Effector memory CD8-positive, alpha-beta T cell (primary cell): ENCODE data around the gene FASN.

Experiments used
- ATAC-seq: fragments of 150-1000 bp; cut with Tn5 transposase; replicated peaks from 2 replicates; pipeline ENCODE4 v1.10.0; 2021; ENCODE audit warnings: mild to moderate bottlenecking, moderate library complexity
- DNase-seq, 3 experiments: peaks; one replicate each; pipeline ENCODE4 v3.0.0; 2021
- H3K27ac Mint-ChIP-seq, 2 donors: one replicate each; pipeline ENCODE4 v1.8.0; 2022; ENCODE audit warnings: mild to moderate bottlenecking in 2 of 2, mixed read lengths in 2 of 2, moderate library complexity in 2 of 2
- H3K27me3 Mint-ChIP-seq, 2 donors: one replicate each; pipeline ENCODE4 v1.8.0; 2022; ENCODE audit warnings: mixed read lengths in 2 of 2
- H3K36me3 Mint-ChIP-seq: one replicate; pipeline ENCODE4 v1.8.0; 2022; ENCODE audit warnings: mild to moderate bottlenecking, moderate library complexity, mixed read lengths; ENCODE audit not compliant: insufficient read depth
- H3K4me1 Mint-ChIP-seq, 2 donors: one replicate each; pipeline ENCODE4 v1.8.0; 2022; ENCODE audit warnings: low read depth in 2 of 2, mixed read lengths in 2 of 2
- H3K4me3 Mint-ChIP-seq, 2 donors: one replicate each; pipeline ENCODE4 v1.8.0; 2022; ENCODE audit warnings: mild to moderate bottlenecking in 2 of 2, mixed read lengths in 2 of 2, moderate library complexity in 2 of 2
- H3K9me3 Mint-ChIP-seq, 2 donors: one replicate each; pipeline ENCODE4 v1.8.0; 2022; ENCODE audit warnings: mixed read lengths in 2 of 2

Gene FASN

GRCh38 chr17:82092995-82093751 is 4.9 kb downstream of the FASN start:
- Mint-ChIP-seq H3K4me3 (no peak overlapping the region), H3K36me3 (peaks cover 31% of the 10 kb centered on the region), H3K9me3 (no peaks in the 10 kb centered on the region), H3K27me3 (no peaks in the 10 kb centered on the region), H3K27ac (no peak overlapping the region), H3K4me1 (peaks cover 0 to 4% of the 10 kb centered on the region in 2 donors)
- ATAC-seq (no peak), DNase-seq (no peak)

- Mint-ChIP-seq H3K27me3 (no peaks in the 10 kb centered on the region), H3K4me1 (peaks cover 0 to 4% of the 10 kb centered on the region in 2 donors), H3K27ac (no peak overlapping the region), H3K4me3 (no peak overlapping the region), H3K36me3 (peaks cover 33% of the 10 kb centered on the region), H3K9me3 (no peaks in the 10 kb centered on the region)
- ATAC-seq (no peak), DNase-seq (no peak)
Measured at GRCh38 chr17:82092628-82092994, 5.4 kb downstream of the FASN start.

- Mint-ChIP-seq H3K9me3 (no peaks in the 10 kb centered on the region), H3K4me3 (no peak overlapping the region), H3K4me1 (peaks cover 0 to 4% of the 10 kb centered on the region in 2 donors), H3K27ac (no peak overlapping the region), H3K27me3 (no peaks in the 10 kb centered on the region), H3K36me3 (peaks cover 33% of the 10 kb centered on the region)
- DNase-seq (no peak), ATAC-seq (no peak)
Measured at GRCh38 chr17:82092094-82092586, 5.9 kb downstream of the FASN start.

- Mint-ChIP-seq H3K4me1 (peaks cover 0 to 4% of the 10 kb centered on the region in 2 donors), H3K36me3 (peaks cover 32% of the 10 kb centered on the region), H3K27ac (no peak overlapping the region), H3K27me3 (no peaks in the 10 kb centered on the region), H3K4me3 (no peak overlapping the region), H3K9me3 (no peaks in the 10 kb centered on the region)
- ATAC-seq (no peak), DNase-seq (no peak)
Measured at GRCh38 chr17:82091264-82092066, 6.6 kb downstream of the FASN start.

GRCh38 chr17:82090549-82091263 is 7.3 kb downstream of the FASN start:
- Mint-ChIP-seq H3K9me3 (no peaks in the 10 kb centered on the region), H3K27me3 (no peaks in the 10 kb centered on the region), H3K36me3 (peaks cover 33% of the 10 kb centered on the region), H3K4me3 (no peak overlapping the region), H3K27ac (no peak overlapping the region), H3K4me1 (peaks cover 0 to under 1% of the 10 kb centered on the region in 2 donors)
- no peak for DNase-seq
- no peak for ATAC-seq

GRCh38 chr17:82089723-82090548 is 8.1 kb downstream of the FASN start:
- DNase-seq = no peak
- Mint-ChIP-seq H3K36me3 (peaks cover 27% of the 10 kb centered on the region), H3K4me1 (no peaks in the 10 kb centered on the region), H3K4me3 (no peak overlapping the region), H3K9me3 (no peaks in the 10 kb centered on the region), H3K27ac (no peak overlapping the region), H3K27me3 (no peaks in the 10 kb centered on the region)
- no peak for ATAC-seq

GRCh38 chr17:82088838-82089722 is 9.0 kb downstream of the FASN start:
- ATAC-seq (no peak), DNase-seq (no peak)
- Mint-ChIP-seq H3K4me1 (no peaks in the 10 kb centered on the region), H3K27me3 (no peaks in the 10 kb centered on the region), H3K9me3 (no peaks in the 10 kb centered on the region), H3K36me3 (peaks cover 26% of the 10 kb centered on the region), H3K4me3 (no peak overlapping the region), H3K27ac (no peak overlapping the region)

- Mint-ChIP-seq H3K4me3 (no peak overlapping the region), H3K4me1 (no peaks in the 10 kb centered on the region), H3K27me3 (no peaks in the 10 kb centered on the region), H3K36me3 (peaks cover 28% of the 10 kb centered on the region), H3K9me3 (no peaks in the 10 kb centered on the region), H3K27ac (no peak overlapping the region)
- DNase-seq = no peak
- ATAC-seq = no peak
Measured at GRCh38 chr17:82087961-82088837, 9.8 kb downstream of the FASN start.

GRCh38 chr17:82086941-82087906 is 10.8 kb downstream of the FASN start:
- Mint-ChIP-seq H3K9me3 (no peaks in the 10 kb centered on the region), H3K27me3 (no peaks in the 10 kb centered on the region), H3K36me3 (peaks cover 30% of the 10 kb centered on the region), H3K4me3 (no peak overlapping the region), H3K4me1 (no peaks in the 10 kb centered on the region), H3K27ac (no peak overlapping the region)
- no peak for ATAC-seq
- no peak for DNase-seq

- H3K27me3 Mint-ChIP-seq = no peaks in the 10 kb centered on the region
- no peak overlapping the region for H3K4me3 Mint-ChIP-seq
- no peak for DNase-seq
- no peaks in the 10 kb centered on the region for H3K4me1 Mint-ChIP-seq
- no peaks in the 10 kb centered on the region for H3K9me3 Mint-ChIP-seq
- no peak for ATAC-seq
- no peak overlapping the region for H3K27ac Mint-ChIP-seq
- H3K36me3 Mint-ChIP-seq = peaks cover 28% of the 10 kb centered on the region
Measured at GRCh38 chr17:82085931-82086764, 11.9 kb downstream of the FASN start.
